SK-MEL-5 (cell line): ENCODE data around the gene MYRIP. TPM values are rescaled to one million over a fixed set of nuclear protein-coding genes. Genes with fewer than 3 reads are reported as not detected.
"Not testable (repeated sequence)": the region's sequence is repeated elsewhere in the genome, so short reads cannot be mapped to it uniquely, and the experiment has no call there.

Experiments
- DNase-seq: peaks from one replicate; pipeline ENCODE4 v3.0.0-alpha.2; 2016; ENCODE audit warnings: low read depth, low spot score
- in situ Hi-C: cut with HindIII; loops from 2 replicates; pipeline ENCODE4 v1.10.0; 2016; ENCODE audit warnings: low sequenced_read_pairs, high pct_unique_total_duplicates, low pct_unique_long_range_greater_than_20kb
- total RNA-seq: library from RNA; depleted of rRNA; stranded (reverse); fragments of >200 nt; shearing (Covaris generic); gene quantifications from 2 replicates; pipeline ENCODE4 v1.2.3, GENCODE V29; 2014

MYRIP gene
- total RNA-seq, 1 experiment from 2014 or later = 0.21 TPM

DNA sequence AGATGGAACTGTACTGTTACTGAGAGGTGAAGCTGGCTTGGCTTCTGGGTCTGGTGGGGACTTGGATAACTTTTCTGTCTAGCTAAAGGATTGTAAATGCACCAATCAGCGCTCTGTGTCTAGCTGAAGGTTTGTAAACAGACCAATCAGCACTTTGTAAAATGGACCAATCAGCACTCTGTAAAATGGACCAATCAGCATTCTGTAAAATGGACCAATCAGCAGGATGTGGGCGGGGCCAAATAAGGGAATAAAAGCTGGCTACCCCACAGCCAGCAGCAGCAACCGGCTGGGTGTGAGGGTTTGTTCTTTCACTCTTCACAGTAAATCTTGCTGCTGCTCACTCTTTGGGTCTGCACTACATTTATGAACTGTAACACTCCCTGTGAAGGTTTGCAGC, 6.9 kb upstream of the MYRIP start:
- in situ Hi-C loops, DNase-seq: not testable (repeated sequence)

DNA sequence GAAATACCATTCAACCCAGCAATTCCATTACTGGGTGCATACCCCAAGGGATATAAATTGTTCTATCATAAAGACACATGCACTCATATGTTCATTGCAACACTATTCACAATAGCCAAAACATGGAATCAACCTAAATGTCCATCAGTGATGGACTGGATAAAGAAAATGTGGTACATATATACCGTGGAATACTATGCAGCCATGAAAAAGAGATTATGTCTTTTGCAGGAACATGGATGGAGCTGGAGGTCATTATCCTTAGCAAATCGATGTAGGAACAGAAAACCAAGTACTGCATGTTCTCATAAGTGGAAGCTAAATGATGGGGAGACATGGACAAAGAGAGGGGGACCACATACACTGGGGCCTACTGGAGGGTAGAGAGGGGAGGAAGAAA, 5.5 kb upstream of the MYRIP start:
- no peak for DNase-seq
- in situ Hi-C loops = no loop called here

DNA sequence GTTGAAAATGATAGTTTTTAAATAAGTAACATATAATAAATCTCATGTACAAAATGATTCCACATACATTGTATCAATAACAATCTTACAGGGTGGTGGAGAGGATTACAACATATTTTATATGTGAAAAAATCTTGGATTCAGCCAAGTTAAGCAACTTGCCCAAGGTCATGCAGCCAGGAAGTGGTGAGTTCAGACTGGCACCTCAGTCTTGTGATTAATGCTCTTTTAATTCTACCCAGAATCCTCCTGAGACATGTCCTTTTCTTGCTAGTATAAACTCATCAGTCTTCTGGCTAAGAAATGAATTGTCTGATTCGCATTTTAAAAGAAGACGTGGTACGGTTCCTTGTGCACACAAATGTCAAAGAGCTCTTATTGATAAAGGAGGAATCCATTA, 4.5 kb upstream of the MYRIP start:
- peak; percentile 32 for DNase-seq
- in situ Hi-C loops = no loop called here

DNA sequence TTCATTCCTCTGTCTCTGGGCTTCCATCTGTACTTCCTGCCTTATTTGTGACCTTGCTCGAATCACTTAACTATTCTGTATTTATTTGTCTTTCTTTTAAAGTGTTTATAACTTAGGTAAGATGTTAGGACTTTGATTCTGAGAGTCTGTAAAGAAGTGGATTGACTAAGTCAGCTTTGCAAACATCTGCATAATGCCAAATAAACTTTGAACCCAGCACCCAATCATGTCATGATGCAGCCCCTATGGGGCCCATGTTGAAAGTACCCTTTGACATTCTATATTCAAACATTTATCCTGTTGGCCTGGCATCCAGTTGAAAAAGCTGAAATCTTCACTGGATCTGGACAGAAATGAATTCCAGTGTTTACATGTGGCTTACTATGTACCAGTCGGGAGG, 3.8 kb upstream of the MYRIP start:
- in situ Hi-C loops = no loop called here
- no peak for DNase-seq

DNA sequence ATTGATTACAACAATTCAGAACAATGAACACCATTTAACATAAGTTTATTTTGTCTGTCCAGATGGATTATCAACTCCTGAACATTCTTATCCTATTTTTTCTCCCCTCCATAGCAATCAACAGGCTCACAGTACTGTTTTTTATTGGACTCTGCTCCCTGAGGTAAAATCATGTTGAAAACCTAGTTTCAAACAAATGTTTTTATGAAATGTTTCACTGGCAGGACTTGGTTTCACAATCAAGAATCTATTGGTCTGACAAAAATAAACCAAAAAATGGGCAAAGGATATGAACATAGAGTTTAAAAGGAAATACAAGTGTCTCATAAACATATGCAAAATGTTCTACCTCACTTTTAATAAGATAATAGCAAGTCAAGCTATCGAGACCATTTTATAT, 2.6 kb upstream of the MYRIP start:
- in situ Hi-C loops = no loop called here
- DNase-seq = no peak

DNA sequence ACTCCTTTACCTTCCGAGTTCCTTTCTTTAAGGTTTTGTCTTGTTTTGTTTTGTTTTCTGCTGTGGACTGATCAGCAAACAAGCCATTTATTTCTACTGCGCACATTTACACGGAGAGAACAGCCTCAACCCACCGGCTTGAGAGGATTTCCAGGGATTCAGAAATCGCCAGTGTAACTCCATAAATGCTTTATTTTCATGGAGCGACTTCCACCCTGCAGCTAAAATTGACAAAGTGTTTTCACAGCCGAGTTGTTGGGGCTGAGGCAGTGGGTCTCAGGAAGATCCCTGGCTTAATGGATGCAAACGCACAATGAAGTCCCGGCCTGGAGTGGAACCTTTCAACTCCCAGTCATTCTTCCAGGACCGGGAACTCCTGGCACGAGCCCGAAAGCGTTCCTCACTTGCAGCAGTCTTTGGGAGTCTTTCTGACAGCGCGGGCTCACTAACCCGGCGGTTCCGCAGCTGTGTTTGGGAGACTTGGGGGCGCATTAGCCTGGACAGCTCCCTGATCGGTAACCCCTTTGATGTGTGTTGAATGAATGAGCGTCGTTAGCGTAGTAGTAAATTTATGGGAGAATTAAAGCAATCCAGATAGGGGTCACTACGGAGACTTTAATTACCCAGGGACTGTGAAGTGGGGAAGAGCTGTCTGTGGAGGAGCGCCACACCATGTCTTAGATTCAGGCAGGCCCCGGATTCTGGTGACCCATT, 785 bp upstream of the MYRIP start:
- in situ Hi-C loops = no loop called here
- DNase-seq = no peak

DNA sequence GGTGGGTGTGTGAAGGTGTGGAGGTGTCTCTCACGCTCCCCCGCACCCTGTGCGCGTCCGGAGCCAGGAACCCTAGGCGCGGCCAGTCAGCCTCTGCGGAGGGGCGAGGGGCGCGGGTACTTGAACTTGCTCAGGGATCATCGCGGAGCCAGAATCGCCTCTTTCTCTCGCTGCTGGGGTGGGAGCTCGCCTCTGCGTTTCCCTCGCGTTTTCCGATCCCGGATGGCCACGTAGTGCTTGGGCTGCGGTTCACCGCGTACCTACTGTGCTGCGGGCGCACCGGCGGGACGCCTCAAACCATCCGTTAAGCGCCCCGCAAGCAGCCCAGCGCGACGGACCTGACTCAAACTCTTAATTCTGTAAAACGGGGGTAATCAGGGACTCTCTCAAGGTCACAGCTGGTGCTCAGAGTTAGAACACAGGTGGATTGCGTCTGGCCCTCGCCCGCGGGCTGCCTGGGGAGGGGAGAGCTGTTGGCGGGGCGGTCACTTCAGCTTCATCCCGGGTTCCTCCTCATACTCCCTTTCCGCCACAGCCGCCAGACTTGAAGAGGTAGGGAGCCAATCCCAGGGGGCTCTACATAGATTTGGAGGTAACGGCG, 686 bp downstream of the MYRIP start:
- in situ Hi-C loops = no loop called here
- DNase-seq = no peak

DNA sequence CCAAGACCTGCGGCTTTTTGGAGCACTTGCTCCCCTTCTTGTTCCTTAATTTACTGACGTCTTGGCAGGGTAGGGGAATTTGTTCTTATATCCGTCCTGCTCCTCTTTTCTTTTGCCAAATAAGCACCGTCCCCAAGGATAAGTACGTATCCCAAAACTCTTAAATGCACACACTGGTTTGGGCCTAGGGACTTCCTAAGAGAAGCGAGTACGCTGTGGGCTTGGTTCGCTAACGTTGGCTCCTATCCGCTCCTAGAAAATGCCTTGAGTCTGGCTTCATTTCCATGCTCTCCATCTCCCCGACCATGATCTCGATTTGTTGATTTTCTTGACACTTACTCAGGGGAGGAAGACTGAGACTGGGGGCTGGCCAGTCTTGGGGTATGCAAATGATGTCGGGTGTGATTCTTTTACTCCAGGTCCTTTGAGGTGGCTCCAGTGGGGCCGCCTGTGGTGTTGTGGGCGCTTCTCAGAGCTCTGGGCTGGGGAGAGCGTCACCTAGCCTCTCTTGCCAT, 1.3 kb downstream of the MYRIP start:
- in situ Hi-C loops = no loop called here
- DNase-seq = no peak

DNA sequence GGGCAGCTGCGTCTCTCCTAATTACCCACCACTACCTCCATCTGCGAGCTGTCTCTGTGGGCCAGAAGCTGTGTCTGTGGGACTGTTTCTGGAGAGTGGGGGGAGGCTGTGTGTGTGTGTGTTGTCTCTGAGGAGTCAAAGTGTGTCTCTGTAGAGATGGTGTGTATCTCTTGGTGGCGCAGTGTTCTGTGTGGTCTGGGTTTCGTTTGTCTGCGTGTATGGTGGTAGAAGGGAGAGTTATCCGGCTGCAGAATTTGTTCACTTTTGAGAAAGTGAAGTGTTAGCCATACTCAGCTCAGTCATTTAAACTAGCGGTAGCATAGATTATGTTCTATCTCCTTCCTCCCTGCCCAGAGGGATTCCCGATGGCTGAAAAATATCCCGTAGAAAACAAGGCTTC, 2.2 kb downstream of the MYRIP start:
- in situ Hi-C loops = no loop called here
- no peak for DNase-seq

DNA sequence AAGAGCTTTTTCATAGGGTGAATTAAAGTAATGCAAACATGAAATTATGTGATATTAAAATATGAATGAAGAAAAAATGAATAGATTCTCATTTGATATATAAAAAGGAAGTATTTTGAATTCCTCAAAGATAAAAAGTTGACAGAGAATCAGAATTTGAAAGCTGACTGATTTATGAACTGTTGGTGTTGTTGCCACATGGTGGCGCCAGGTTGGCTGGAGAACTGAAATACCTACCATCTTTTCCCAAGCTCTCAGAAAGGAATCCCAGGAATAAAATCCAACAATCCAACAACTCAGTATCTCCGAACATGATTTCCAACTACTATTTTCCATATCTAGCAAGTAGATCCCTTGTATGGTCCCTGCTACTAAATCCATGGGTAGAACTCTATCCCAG, 3.1 kb downstream of the MYRIP start:
- in situ Hi-C loops = no loop called here
- DNase-seq = peak; percentile 50

DNA sequence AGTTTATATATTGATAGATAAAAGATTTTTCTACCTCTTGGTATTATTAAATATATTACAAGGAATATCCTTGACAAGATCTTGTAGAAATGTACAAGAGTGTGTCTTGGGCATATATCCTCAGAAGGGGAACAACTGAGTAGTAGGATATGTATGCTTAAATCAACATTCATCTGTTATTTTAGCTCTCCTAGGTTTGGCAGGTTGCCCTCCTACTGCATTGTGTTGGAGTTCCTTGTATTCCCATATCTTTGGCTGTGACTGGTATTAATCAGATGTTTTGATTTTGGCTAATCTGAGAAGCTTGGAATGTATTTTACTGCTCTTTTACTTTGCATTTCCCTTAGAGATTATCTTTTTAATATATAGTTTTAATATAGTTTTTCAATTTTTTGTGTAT, 4.6 kb downstream of the MYRIP start:
- in situ Hi-C loops = no loop called here

DNA sequence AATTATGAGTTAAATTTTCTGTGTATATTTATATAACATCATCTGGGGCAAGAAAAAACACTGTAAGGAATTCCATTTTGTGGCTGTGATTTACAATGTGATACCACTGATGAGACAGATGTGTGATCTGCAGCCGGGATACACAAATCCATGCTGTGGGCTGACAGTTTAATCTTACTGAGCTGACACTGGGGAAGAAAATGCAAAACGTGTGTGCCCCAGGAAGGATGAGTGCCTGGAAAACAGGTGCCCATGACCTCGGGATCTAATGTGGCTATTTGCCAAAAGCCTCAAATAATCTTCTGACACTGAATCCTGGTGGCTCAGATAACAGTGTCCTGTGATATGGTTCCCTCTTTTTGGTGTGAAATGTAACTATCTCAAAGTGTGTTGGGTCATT, 10.5 kb downstream of the MYRIP start:
- in situ Hi-C loops = no loop called here

More for the DNA sequence above, 4.6 kb downstream of the MYRIP start:
- DNase-seq = no peak

DNA sequence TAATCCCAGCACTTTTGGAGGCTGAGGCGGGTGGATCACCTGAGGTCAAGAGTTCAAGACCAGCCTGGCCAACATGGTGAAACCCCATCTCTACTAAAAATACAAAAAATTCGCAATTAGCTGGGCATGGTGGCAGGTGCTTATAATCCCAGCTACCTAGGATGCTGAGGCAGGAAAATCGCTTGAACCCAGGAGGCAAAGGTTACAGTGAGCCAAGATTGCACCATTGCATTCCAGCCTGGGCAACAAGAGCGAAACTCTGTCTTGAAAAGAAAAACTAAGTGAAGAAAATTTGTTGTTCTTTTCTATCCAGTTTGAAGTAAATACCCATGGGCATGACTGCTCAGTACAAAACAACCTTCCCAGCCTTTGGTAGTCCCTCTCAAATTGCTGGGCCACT, 24.4 kb downstream of the MYRIP start:
- DNase-seq, in situ Hi-C loops: not testable (repeated sequence)

More for the DNA sequence above, 10.5 kb downstream of the MYRIP start:
- DNase-seq = no peak

DNA sequence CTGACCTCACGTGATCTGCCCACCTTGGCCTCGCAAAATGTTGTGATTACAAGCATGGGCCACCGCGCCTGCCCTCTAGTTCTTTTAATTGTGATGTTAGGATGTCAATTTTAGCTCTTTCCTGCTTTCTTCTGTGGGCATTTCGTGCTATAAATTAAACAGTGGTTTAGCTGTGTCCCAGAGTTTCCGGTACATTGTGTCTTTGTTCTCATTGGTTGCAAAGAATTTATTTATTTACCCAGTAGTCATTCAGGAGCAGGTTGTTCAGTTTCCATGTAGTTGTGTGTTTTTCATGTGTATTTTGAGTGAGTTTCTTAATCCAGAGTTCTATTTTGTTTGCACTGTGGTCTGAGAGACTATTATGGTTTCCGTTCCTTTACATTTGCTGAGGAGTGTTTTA, 30.1 kb downstream of the MYRIP start:
- in situ Hi-C loops = no loop called here
- no peak for DNase-seq

DNA sequence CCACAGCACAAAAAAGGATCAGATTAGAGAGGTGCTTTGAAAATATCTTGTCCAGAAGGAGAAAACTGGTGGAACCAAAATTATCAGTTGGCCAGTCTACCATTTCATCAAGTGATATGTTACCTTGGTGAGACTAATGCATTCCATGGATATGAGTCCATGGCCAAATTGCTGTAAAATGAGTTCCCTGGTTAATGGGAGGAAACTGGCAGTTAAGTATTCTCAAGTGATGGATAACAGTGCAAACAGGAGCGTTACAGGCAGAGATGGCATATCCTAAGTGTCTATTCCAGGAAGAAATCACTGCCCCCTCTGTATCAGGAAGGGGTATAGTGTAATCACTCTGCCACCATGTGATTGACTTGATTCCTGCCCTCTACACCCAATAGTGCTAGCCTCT, 34.0 kb downstream of the MYRIP start:
- DNase-seq = no peak
- in situ Hi-C loops = no loop called here

DNA sequence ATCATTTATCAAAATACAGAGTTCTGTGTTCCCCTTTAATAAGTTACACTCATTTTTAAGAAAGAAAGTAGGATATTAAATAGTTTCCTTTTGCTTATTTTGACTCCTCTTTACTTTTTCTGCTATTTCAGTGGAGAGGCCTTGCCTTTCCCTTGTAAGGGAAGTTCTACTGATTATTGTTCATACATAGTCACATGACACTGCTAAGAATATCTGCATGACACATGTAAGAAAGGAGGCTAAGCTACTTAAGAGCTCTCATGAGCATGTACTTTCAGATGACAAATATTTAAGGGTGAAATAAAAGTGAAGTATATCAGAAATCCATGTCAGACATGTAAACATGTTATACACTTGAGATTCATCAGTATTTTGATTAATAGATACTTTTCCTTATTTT, 39.0 kb downstream of the MYRIP start:
- in situ Hi-C loops = no loop called here
- DNase-seq = no peak

DNA sequence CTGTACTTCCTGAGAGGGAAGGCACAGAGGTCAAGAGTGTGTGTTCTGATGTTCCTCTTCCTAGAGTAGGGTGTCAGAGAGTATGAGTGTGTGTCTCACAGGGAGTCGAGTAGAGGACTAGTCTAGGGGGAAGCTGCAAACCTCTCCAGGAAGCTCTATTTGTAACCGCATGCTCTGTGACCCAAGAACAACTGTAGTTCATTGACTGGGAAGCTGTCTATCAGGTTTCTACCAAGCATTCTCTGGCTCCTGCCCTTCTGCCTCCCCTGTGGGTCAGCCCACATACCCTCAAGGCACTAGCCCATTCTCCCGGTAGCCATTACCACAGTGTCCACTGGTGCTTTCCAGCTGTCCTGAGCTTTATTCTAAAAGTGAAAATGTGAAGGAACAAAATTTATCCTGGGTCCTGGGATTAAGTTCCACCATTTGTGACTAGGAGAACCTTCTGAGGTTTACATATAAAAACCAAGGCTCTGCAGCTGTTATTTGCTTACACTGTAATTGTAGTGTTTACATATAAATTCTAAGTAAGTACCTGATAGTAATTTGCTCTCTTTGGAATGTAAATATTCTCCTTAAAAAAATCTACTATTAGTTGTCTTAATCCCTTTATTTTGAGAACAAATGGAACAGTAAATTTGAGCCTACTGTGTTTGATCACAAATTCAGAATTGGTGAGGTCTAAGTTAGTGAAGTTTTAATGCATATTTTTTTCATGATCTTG, 40.7 kb downstream of the MYRIP start:
- in situ Hi-C loops = no loop called here
- DNase-seq = no peak

DNA sequence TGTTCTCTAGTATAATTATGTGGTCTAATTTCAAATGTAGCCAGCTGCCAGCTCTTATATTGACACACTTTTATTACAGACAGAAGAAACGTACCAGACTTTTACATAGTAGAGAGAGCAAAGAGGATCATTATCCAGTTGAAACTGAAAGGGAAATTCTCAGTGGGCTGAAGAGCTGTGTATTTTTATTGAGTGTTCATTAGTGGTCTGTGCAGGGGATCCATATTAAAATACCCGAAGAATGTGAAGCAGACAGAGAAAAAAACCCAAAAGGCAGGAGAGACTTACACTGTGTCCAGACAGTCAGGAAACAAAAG, 41.3 kb downstream of the MYRIP start:
- DNase-seq = no peak
- in situ Hi-C loops = no loop called here

DNA sequence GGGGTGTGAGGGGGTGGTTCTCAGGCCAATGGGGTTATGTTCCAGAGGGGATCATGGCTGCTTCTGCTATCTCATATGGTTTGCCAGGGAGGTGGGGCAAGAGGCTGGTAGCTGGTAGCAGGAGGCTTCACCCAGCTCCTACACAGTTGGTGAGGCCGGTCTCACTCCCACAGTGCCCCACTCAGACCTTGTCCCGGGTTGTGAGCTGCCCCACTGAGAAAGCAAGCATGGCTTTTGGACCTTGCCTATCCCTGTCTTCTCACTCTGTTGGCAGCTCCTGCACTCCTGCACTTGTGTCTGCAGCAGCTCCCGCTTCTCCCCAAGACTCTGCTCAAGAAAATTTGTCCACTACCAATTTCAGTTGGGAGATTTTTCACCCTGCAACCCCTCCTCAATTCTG, 46.1 kb downstream of the MYRIP start:
- in situ Hi-C loops = no loop called here
- DNase-seq = no peak
